ENCODE measurements around the gene COX19. TPM values are rescaled to one million over a fixed set of nuclear protein-coding genes. Genes with fewer than 3 reads are reported as not detected.

COX19 gene
- total RNA-seq, 1 experiment from 2014 or later = 14.0 TPM

GRCh38 chr7:1007901-1008300 is 32.6 kb upstream of the COX19 start (continued):
- TF ChIP-seq CTCF (IDR thresholded peaks at IDR 0.05 in 2 of 3, conservative IDR thresholded peaks at IDR 0.05 in 1 of 3; ENCODE audit: borderline replicate concordance in 1 of 3, insufficient read depth in 1 of 3, low read depth in 2 of 3, low read length in 2 of 3) (no peak), YY1 (IDR thresholded peaks at IDR 0.05; ENCODE audit: extremely low read depth, insufficient replicate concordance, low read depth, low read length) (no peak), EZH2 (IDR thresholded peaks at IDR 0.05) (no peak), CBX3 (IDR thresholded peaks at IDR 0.05; ENCODE audit: low read depth) (no peak), EGR1 (IDR thresholded peaks at IDR 0.05; ENCODE audit: low read depth) (no peak), SP1 (IDR thresholded peaks at IDR 0.05; ENCODE audit: low read depth) (no peak)

GRCh38 chr7:1005303-1005702 is 30.0 kb upstream of the COX19 start:
- intact Hi-C loops (cut with micrococcal nuclease) = no loop called here
- ChIA-PET CTCF (interaction anchor here (1.6 kb wide), 1 partner anchor 13 kb away, joined by 6 read pairs; no protein-coding TSS in a partner anchor), RAD21 (ENCODE audit: low non-redundant PET in 1 of 2, low total read pairs in 2 of 2, uncharacterized antibody in 2 of 2, unreplicated experiment in 2 of 2) (interaction anchor here in 1 of 2 experiments (0.6 kb wide), 1 partner anchor 12 kb away, joined by 3 read pairs; no protein-coding TSS in a partner anchor), POLR2A (no interaction called here)
- Histone ChIP-seq H3K4me3 (replicated peaks in 1 of 2; ENCODE audit: low read depth in 1 of 2, low read length in 2 of 2) (no peak overlapping the region), H3K27ac (ENCODE audit: low read depth, low read length) (no peak overlapping the region), H3K79me2 (ENCODE audit: insufficient read depth, low read length) (no peaks in the 10 kb centered on the region), H3K36me3 (ENCODE audit: control insufficient read depth in 1 of 2, insufficient read depth in 2 of 2, low read length in 2 of 2) (no peaks in the 10 kb centered on the region; a peak in 1 of 4 replicates), H3K4me2 (ENCODE audit: low read length) (no peak overlapping the region), H2AFZ (ENCODE audit: low read depth, low read length, poor library complexity, severe bottlenecking) (no peak overlapping the region), H3K4me1 (ENCODE audit: control insufficient read depth in 1 of 2, insufficient read depth in 2 of 2, low read length in 2 of 2) (no peaks in the 10 kb centered on the region), H3K9ac (ENCODE audit: low read length) (no peak overlapping the region), H3K27me3 (ENCODE audit: insufficient read depth, low read length) (no peaks in the 10 kb centered on the region), H4K20me1 (ENCODE audit: insufficient read depth) (no peaks in the 10 kb centered on the region), H3K9me2 (ENCODE audit: insufficient read depth) (no peaks in the 10 kb centered on the region), H3K9me3 (ENCODE audit: control insufficient read depth in 1 of 2, insufficient read depth in 1 of 2, low read depth in 1 of 2, low read length in 2 of 2) (no peaks in the 10 kb centered on the region)
- BruUV-seq (replicated peaks) = no TSS peak
- no peak for ATAC-seq
- DNase-seq (ENCODE audit: low read depth, low spot score) = no peak
- TF ChIP-seq MAX (IDR thresholded peaks at IDR 0.05) (no peak), POLR2A (IDR thresholded peaks at IDR 0.05; ENCODE audit: borderline replicate concordance, extremely low read depth, insufficient read depth, insufficient read length) (no peak), FOSL1 (IDR thresholded peaks at IDR 0.05; ENCODE audit: low read depth) (no peak), EZH2phosphoT487 (IDR thresholded peaks at IDR 0.05; ENCODE audit: borderline replicate concordance) (no peak), ZBTB33 (IDR thresholded peaks at IDR 0.05; ENCODE audit: extremely low read depth, insufficient replicate concordance, low read length) (no peak), CBX3 (IDR thresholded peaks at IDR 0.05; ENCODE audit: low read depth) (no peak), POLR2AphosphoS5 (IDR thresholded peaks at IDR 0.05; ENCODE audit: low read depth, low read length) (no peak), YY1 (IDR thresholded peaks at IDR 0.05; ENCODE audit: extremely low read depth, insufficient replicate concordance, low read depth, low read length) (no peak), ZNF274 (IDR thresholded peaks at IDR 0.05; ENCODE audit: low read depth, low read length) (no peak), ELF1 (IDR thresholded peaks at IDR 0.05; ENCODE audit: borderline replicate concordance, low read depth) (no peak), TCF7L2 (IDR thresholded peaks at IDR 0.05; ENCODE audit: borderline replicate concordance, extremely low read depth, insufficient read depth, insufficient read length) (no peak), CTCF (IDR thresholded peaks at IDR 0.05 in 2 of 3, conservative IDR thresholded peaks at IDR 0.05 in 1 of 3; ENCODE audit: borderline replicate concordance in 1 of 3, insufficient read depth in 1 of 3, low read depth in 2 of 3, low read length in 2 of 3) (no peak), CEBPB (IDR thresholded peaks at IDR 0.05; ENCODE audit: low read depth) (no peak), SIN3A (IDR thresholded peaks at IDR 0.05; ENCODE audit: low read depth) (no peak)

All from HCT116 (cell line).